ENCODE results near the gene CD44.

Gene CD44

GRCh38 chr11:35173616-35174566 lies 34.9 kb downstream of the CD44 start:
- peak overlapping the region; percentile 99 for H3K27ac ChIP-seq (ENCODE audit: poor library complexity, severe bottlenecking)

GRCh38 chr11:35174666-35175065 lies 35.7 kb downstream of the CD44 start:
- TF ChIP-seq CTCF (IDR thresholded peaks at IDR 0.05; ENCODE audit: poor library complexity, severe bottlenecking) = no peak
- H3K27ac ChIP-seq (ENCODE audit: poor library complexity, severe bottlenecking) = peak overlapping the region; percentile 99
- no peaks in the 10 kb centered on the region for H3K9me3 ChIP-seq (ENCODE audit: severe bottlenecking)

More at GRCh38 chr11:35173616-35174566, 34.9 kb downstream of the CD44 start:
- no peaks in the 10 kb centered on the region for H3K27me3 ChIP-seq (ENCODE audit: insufficient read depth, poor library complexity, severe bottlenecking)
- H3K4me1 ChIP-seq (ENCODE audit: insufficient read depth, poor library complexity, severe bottlenecking) = peaks cover 71% of the 10 kb centered on the region
- no peaks in the 10 kb centered on the region for H3K9me3 ChIP-seq (ENCODE audit: severe bottlenecking)
- no peak overlapping the region for H3K4me3 ChIP-seq (ENCODE audit: severe bottlenecking)
- DNase-seq (ENCODE audit: low spot score) (no peak), ATAC-seq (ENCODE audit: low read depth) (no peak)
- peaks cover 77% of the 10 kb centered on the region for H3K36me3 ChIP-seq (ENCODE audit: low read depth)
- TF ChIP-seq CTCF (IDR thresholded peaks at IDR 0.05; ENCODE audit: poor library complexity, severe bottlenecking) = no peak

GRCh38 chr11:35177370-35177769 lies 38.4 kb downstream of the CD44 start:
- peaks cover 56% of the 10 kb centered on the region for H3K4me1 ChIP-seq (ENCODE audit: insufficient read depth, poor library complexity, severe bottlenecking)
- ATAC-seq (ENCODE audit: low read depth) (no peak), DNase-seq (ENCODE audit: low spot score) (no peak)
- no peaks in the 10 kb centered on the region for H3K9me3 ChIP-seq (ENCODE audit: severe bottlenecking)
- H3K27ac ChIP-seq (ENCODE audit: poor library complexity, severe bottlenecking) = peak overlapping the region; percentile 66
- peaks cover 78% of the 10 kb centered on the region for H3K36me3 ChIP-seq (ENCODE audit: low read depth)
- no peaks in the 10 kb centered on the region for H3K27me3 ChIP-seq (ENCODE audit: insufficient read depth, poor library complexity, severe bottlenecking)
- H3K4me3 ChIP-seq (ENCODE audit: severe bottlenecking) = no peak overlapping the region
- no peak for TF ChIP-seq CTCF (IDR thresholded peaks at IDR 0.05; ENCODE audit: poor library complexity, severe bottlenecking)

More at GRCh38 chr11:35174666-35175065, 35.7 kb downstream of the CD44 start:
- no peaks in the 10 kb centered on the region for H3K27me3 ChIP-seq (ENCODE audit: insufficient read depth, poor library complexity, severe bottlenecking)
- peak; percentile 13; the same call in 1 of the 3 replicates for ATAC-seq (ENCODE audit: low read depth)
- peaks cover 76% of the 10 kb centered on the region for H3K4me1 ChIP-seq (ENCODE audit: insufficient read depth, poor library complexity, severe bottlenecking)
- no peak for DNase-seq (ENCODE audit: low spot score)
- H3K4me3 ChIP-seq (ENCODE audit: severe bottlenecking) = no peak overlapping the region
- H3K36me3 ChIP-seq (ENCODE audit: low read depth) = peaks cover 80% of the 10 kb centered on the region

GRCh38 chr11:35178067-35178805 lies 39.3 kb downstream of the CD44 start:
- DNase-seq (ENCODE audit: low spot score) (no peak), ATAC-seq (ENCODE audit: low read depth) (peak; percentile 3; the same call in 2 of the 3 replicates)
- Histone ChIP-seq H3K9me3 (ENCODE audit: severe bottlenecking) (no peaks in the 10 kb centered on the region), H3K4me1 (ENCODE audit: insufficient read depth, poor library complexity, severe bottlenecking) (peaks cover 47% of the 10 kb centered on the region), H3K27ac (ENCODE audit: poor library complexity, severe bottlenecking) (peak overlapping the region; percentile 66), H3K27me3 (ENCODE audit: insufficient read depth, poor library complexity, severe bottlenecking) (no peaks in the 10 kb centered on the region), H3K36me3 (ENCODE audit: low read depth) (peaks cover 85% of the 10 kb centered on the region), H3K4me3 (ENCODE audit: severe bottlenecking) (no peak overlapping the region)
- no peak for TF ChIP-seq CTCF (IDR thresholded peaks at IDR 0.05; ENCODE audit: poor library complexity, severe bottlenecking)

All from RWPE2 (cell line).